ENCODE measurements around the gene HIVEP1. TPM values are rescaled to one million over a fixed set of nuclear protein-coding genes. Genes with fewer than 3 reads are reported as not detected.

Gene HIVEP1
- total RNA-seq, 6 experiments from 2014 or later = 13.2 to 23.3 (median 17.8) TPM

Other genes starting within 250 kb of the HIVEP1 start
- 1 to 10 TPM in 2 of 6 experiments, under 1 TPM in 3, not detected in 1; 0.46 to 1.9 (median 0.92) TPM for gene ADTRP, start 233.5 kb upstream of the HIVEP1 start, total RNA-seq

Data from right lobe of liver (tissue), 5 donors.